GM12891 (cell line): ENCODE data around the gene ELOVL4.

Source experiments
- POLR2A ChIP-seq: IDR thresholded peaks from 2 replicates; pipeline ENCODE4 v1.6.1; 2011; ENCODE audit warnings: low read depth, low read length, control low read depth
- POLR2AphosphoS5 ChIP-seq: IDR thresholded peaks from 2 replicates; pipeline ENCODE4 v1.6.1; 2011; ENCODE audit warnings: low read depth, low read length, control low read depth
- TAF1 ChIP-seq: IDR thresholded peaks from 2 replicates; pipeline ENCODE4 v1.6.1; 2011; ENCODE audit warnings: low read depth, low read length, control low read depth

DNA sequence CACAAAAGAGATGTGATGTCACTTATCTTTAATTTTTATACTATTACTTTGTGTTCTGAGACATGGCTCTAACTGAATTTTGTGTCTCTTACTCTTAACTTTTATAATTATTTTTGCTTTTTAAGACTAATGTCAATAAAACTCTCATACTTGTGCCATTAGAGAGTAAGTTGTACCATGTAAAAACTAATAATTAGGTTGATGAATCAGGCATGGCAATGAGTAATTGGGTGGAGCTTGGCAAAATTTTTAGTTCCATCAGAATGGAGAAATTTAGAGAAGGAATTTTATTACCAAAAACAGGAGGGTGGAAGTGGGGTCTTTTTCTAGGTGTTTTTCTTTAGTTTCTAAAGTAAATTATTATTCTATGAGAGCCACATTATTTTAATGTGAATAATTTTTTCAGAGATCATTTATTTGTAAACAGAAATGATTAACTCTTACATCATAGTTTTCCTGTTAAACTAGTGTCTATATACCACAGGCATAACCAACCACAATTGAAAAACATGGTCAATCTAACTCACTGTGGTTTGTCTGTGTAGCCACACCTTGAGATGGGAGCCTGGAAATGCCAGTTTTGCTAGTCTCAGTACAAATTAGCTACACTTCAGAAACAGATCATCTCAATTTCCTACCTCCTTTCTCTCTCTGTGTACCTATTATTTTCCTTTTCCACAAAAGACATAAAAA lies 51.8 kb downstream of the ELOVL4 start:
- TF ChIP-seq POLR2AphosphoS5 (no peak), POLR2A (no peak), TAF1 (no peak)
